ENCODE measurements around the gene CAV1. TPM values are rescaled to one million over a fixed set of nuclear protein-coding genes. Genes with fewer than 3 reads are reported as not detected.

The CAV1 gene
- total and polyA plus RNA-seq, 2 of the 4 experiments (the other 2 are of a cell fraction), result 1,592 to 1,808 TPM

- Histone ChIP-seq H3K4me3 (ENCODE audit: insufficient read depth, low read depth, low read length) (no peak overlapping the region), H3K36me3 (ENCODE audit: control insufficient read depth, insufficient read depth, low read length) (peaks cover 35% of the 10 kb centered on the region), H2BK15ac (ENCODE audit: low read depth, low read length) (no peak overlapping the region), H3K27me3 (ENCODE audit: control insufficient read depth, insufficient read depth, low read length) (no peaks in the 10 kb centered on the region), H2BK5ac (ENCODE audit: low read depth, low read length, poor library complexity, severe bottlenecking) (peak overlapping the region; percentile 67), H4K91ac (ENCODE audit: insufficient read depth, low read depth, low read length) (peak overlapping the region; percentile 33), H4K20me1 (ENCODE audit: insufficient read depth, low read length) (peaks cover 27% of the 10 kb centered on the region; the same call in 1 of the 2 replicates), H3K9me3 (ENCODE audit: control insufficient read depth, insufficient read depth, low read length) (no peaks in the 10 kb centered on the region), H4K5ac (ENCODE audit: low read depth, low read length) (peak overlapping the region; percentile 42), H3K14ac (replicated peaks; ENCODE audit: low read depth, low read length) (peak overlapping the region; percentile 55), H3K23ac (ENCODE audit: low read depth, low read length) (peak overlapping the region; percentile 46), H3K4me1 (ENCODE audit: control insufficient read depth, insufficient read depth, low read length) (peaks cover 32% of the 10 kb centered on the region), H2BK20ac (ENCODE audit: low read depth, low read length) (peak overlapping the region; percentile 57; the same call in 1 of the 2 replicates), H2BK120ac (ENCODE audit: low read depth, low read length) (peak overlapping the region; percentile 60), H3K9ac (ENCODE audit: low read depth, low read length) (no peak overlapping the region), H4K8ac (ENCODE audit: low read depth in 2 of 2, low read length in 2 of 2) (peak overlapping the region in 1 of 2 experiments; percentile 2; a peak in 1 of 4 replicates), H3K18ac (ENCODE audit: low read depth, low read length) (peak overlapping the region; percentile 72), H3K79me1 (ENCODE audit: low read depth in 1 of 2, low read length in 2 of 2) (peaks cover 37 to 86% of the 10 kb centered on the region in 2 experiments), H2AK5ac (ENCODE audit: low read depth, low read length) (peak overlapping the region; percentile 30; the same call in 1 of the 2 replicates), H3K56ac (ENCODE audit: extremely low read depth, insufficient read depth, low read length) (no peak overlapping the region), H2AK9ac (replicated peaks; ENCODE audit: low read depth, low read length, poor library complexity) (no peak overlapping the region), H3K4ac (ENCODE audit: low read depth, low read length) (peak overlapping the region; percentile 61), H3K9me1 (ENCODE audit: insufficient read depth, low read length) (peaks cover 33% of the 10 kb centered on the region), H3K4me2 (ENCODE audit: low read depth, low read length) (no peak overlapping the region), H3K27ac (ENCODE audit: insufficient read depth, low read length) (peak overlapping the region; percentile 53), H2AFZ (replicated peaks; ENCODE audit: low read length, poor library complexity) (no peak overlapping the region)
- ATAC-seq (ENCODE audit: low read depth) (no peak), DNase-seq (no peak)
- TF ChIP-seq ELK1 (IDR thresholded peaks at IDR 0.05; ENCODE audit: borderline replicate concordance, low read depth, low read length) (no peak), SMC3 (IDR thresholded peaks at IDR 0.05; ENCODE audit: low read depth, low read length) (no peak), BHLHE40 (IDR thresholded peaks at IDR 0.05; ENCODE audit: low read depth, low read length) (no peak), POLR2A (IDR thresholded peaks at IDR 0.05; ENCODE audit: low read depth, low read length) (no peak; the same call in 1 of the 2 replicates), RAD21 (IDR thresholded peaks at IDR 0.05; ENCODE audit: low read length) (no peak), CEBPB (IDR thresholded peaks at IDR 0.05; ENCODE audit: low read depth, low read length) (no peak), MAZ (IDR thresholded peaks at IDR 0.05; ENCODE audit: borderline replicate concordance, low read depth, low read length) (no peak), RCOR1 (IDR thresholded peaks at IDR 0.05; ENCODE audit: insufficient replicate concordance, low read length) (no peak), FOS (IDR thresholded peaks at IDR 0.05; ENCODE audit: low read depth, low read length) (no peak), NFE2L2 (IDR thresholded peaks at IDR 0.05; ENCODE audit: low read depth, low read length) (no peak), CTCF (conservative IDR thresholded peaks at IDR 0.05; ENCODE audit: low read depth, low read length) (no peak), MAFK (IDR thresholded peaks at IDR 0.05; ENCODE audit: low read depth, low read length) (no peak), CHD1 (IDR thresholded peaks at IDR 0.05; ENCODE audit: low read depth, low read length) (no peak), RFX5 (IDR thresholded peaks at IDR 0.05; ENCODE audit: low read depth, low read length) (no peak), USF2 (IDR thresholded peaks at IDR 0.05; ENCODE audit: low read depth, low read length) (no peak), MXI1 (IDR thresholded peaks at IDR 0.05; ENCODE audit: borderline replicate concordance, low read depth, low read length) (no peak)
- 98% methylated on average over 7 of the region's 11 CpGs; no CpG with 5 or more reads in 1 of the 2 experiments for WGBS, 2 experiments (ENCODE audit: extremely low coverage in 2 of 2, insufficient read length in 1 of 2)
- dilution Hi-C loops (cut with HindIII; ENCODE audit: low sequenced_read_pairs, unreplicated experiment), result no loop called here
- intact Hi-C loops (cut with micrococcal nuclease), result no loop called here
- ChIA-PET POLR2A (ENCODE audit: unreplicated experiment) (no interaction called here), CTCF (interaction anchor here (0.7 to 1.4 kb wide), 3 partner anchors 20 to 45 kb away, joined by 3 to 6 read pairs (median 3); no protein-coding TSS in a partner anchor)
- no TSS peak for BruUV-seq (replicated peaks)
- in situ Hi-C loops (cut with MboI; ENCODE audit: low sequenced_read_pairs), result no loop called here
Measured at GRCh38 chr7:116546054-116546453, 21.2 kb downstream of the CAV1 start.
